GM12878 (cell line): ENCODE results near the gene EEFSEC. TPM values are rescaled to one million over a fixed set of nuclear protein-coding genes. Genes with fewer than 3 reads are reported as not detected.

Experiments used
- ATAC-seq: fragments of 200-7000 bp; cut with Tn5 transposase; 3 replicates; pipeline ENCODE4 v1.9.1; 2020; ENCODE audit warnings: mild to moderate bottlenecking, moderate library complexity
- BruUV-seq: library from RNA; stranded (reverse); fragments of 400-500 nt; replicated peaks from 2 replicates; lab custom pipeline; 2021; lab: Mats Ljungman, UMichigan
- CTCF ChIA-PET: fragments of 300-600 bp; sonication (Branson Sonifier 250); formaldehyde crosslinking; extraction: SDS; loops from one replicate; lab custom pipeline; 2021; ENCODE audit warnings: inconsistent platforms; lab: Yijun Ruan, JAX
- POLR2A ChIA-PET: fragments of 350-600 bp; formaldehyde crosslinking; extraction: SDS; loops from one replicate; lab custom pipeline; 2021; ENCODE audit warnings: inconsistent platforms; lab: Charles Lee
- RAD21 ChIA-PET: fragments of 300-600 bp; sonication (Branson Sonifier 250); formaldehyde crosslinking; loops from one replicate; lab custom pipeline; 2023; ENCODE audit warnings: antibody characterized with exemption; ENCODE audit not compliant: unreplicated experiment; lab: Charles Lee
- SMC1A ChIA-PET: fragments of 300-600 bp; sonication (Branson Sonifier 250); formaldehyde crosslinking; loops from one replicate; lab custom pipeline; 2023; ENCODE audit not compliant: unreplicated experiment, uncharacterized antibody; lab: Charles Lee
- DNase-seq: peaks from one replicate; pipeline ENCODE4 v3.0.0-alpha.2; 2011; ENCODE audit warnings: low read depth, low spot score
- FAIRE-seq: peaks from 3 replicates; lab custom pipeline; 2011; peaks lifted over from hg19 to GRCh38; lab: Jason Lieb, UNC
- H2AFZ ChIP-seq: 2 replicates; pipeline ENCODE4 v1.6.0; 2011; ENCODE audit warnings: low read depth, low read length, control low read depth; ENCODE audit not compliant: control insufficient read depth
- H3K27ac ChIP-seq: 2 replicates; pipeline ENCODE4 v1.5.1; 2011; ENCODE audit warnings: control low read depth; ENCODE audit not compliant: control insufficient read depth, insufficient read depth
- H3K27me3 ChIP-seq, 2 experiments: replicated peaks in 1 of 2; 2 replicates each; pipeline versions ENCODE4 v1.6.0 to v1.6.1; 2011; ENCODE audit warnings: low read length in 1 of 2; ENCODE audit not compliant: control insufficient read depth in 2 of 2, insufficient read depth in 2 of 2
- H3K36me3 ChIP-seq, 2 experiments: 2 replicates each; pipeline ENCODE4 v1.5.1; 2011; ENCODE audit warnings: low read length in 1 of 2; ENCODE audit not compliant: control insufficient read depth in 2 of 2, insufficient read depth in 2 of 2
- H3K4me1 ChIP-seq: 2 replicates; pipeline ENCODE4 v1.6.1; 2011; ENCODE audit warnings: mild to moderate bottlenecking, low read length, moderate library complexity, mixed read lengths; ENCODE audit not compliant: control insufficient read depth, insufficient read depth
- H3K4me2 ChIP-seq: 2 replicates; pipeline ENCODE4 v1.6.0; 2011; ENCODE audit warnings: control low read depth; ENCODE audit not compliant: control insufficient read depth, insufficient read depth
- H3K4me3 ChIP-seq: fragments of 200-600 bp; sonication (generic); 2 replicates; pipeline ENCODE4 v1.5.1; 2016
- H3K79me2 ChIP-seq: 2 replicates; pipeline ENCODE4 v1.6.0; 2011; ENCODE audit warnings: low read length; ENCODE audit not compliant: control insufficient read depth, insufficient read depth
- H3K9ac ChIP-seq: 2 replicates; pipeline ENCODE4 v1.8.0; 2011; ENCODE audit warnings: low read length, control low read depth, mixed read lengths; ENCODE audit not compliant: control insufficient read depth, insufficient read depth
- H3K9me3 ChIP-seq: replicated peaks from 3 replicates; pipeline ENCODE4 v1.5.1; 2011; ENCODE audit warnings: mild to moderate bottlenecking, low read length; ENCODE audit not compliant: control insufficient read depth, insufficient read depth
- H4K20me1 ChIP-seq: 2 replicates; pipeline ENCODE4 v1.6.0; 2011; ENCODE audit not compliant: control insufficient read depth, insufficient read depth
- BCL11A ChIP-seq: IDR thresholded peaks from 2 replicates; pipeline ENCODE4 v1.6.1; 2011; ENCODE audit warnings: low read depth, low read length
- CREM ChIP-seq: IDR thresholded peaks from 2 replicates; pipeline ENCODE4 v1.6.1; 2014; ENCODE audit warnings: antibody characterized with exemption, low read depth
- DPF2 ChIP-seq: fragments of 450-650 bp; IDR thresholded peaks from 2 replicates; pipeline ENCODE4 v1.6.1; 2017; ENCODE audit warnings: mild to moderate bottlenecking
- EED ChIP-seq: sonication (generic); IDR thresholded peaks from 2 replicates; pipeline ENCODE4 v1.6.1; 2016; ENCODE audit warnings: antibody characterized with exemption, low read depth
- EP300 ChIP-seq, 2 experiments: fragments of 150-350 bp in 1 of 2; IDR thresholded peaks; 2 replicates each; pipeline ENCODE4 v1.6.1; 2011 to 2012; ENCODE audit warnings: low read depth in 2 of 2, low read length in 2 of 2, borderline replicate concordance in 1 of 2, improper control_type of control experiment in 1 of 2, inconsistent platforms in 1 of 2; ENCODE audit not compliant: control insufficient read depth in 1 of 2
- HDGF ChIP-seq: fragments of 450-650 bp; IDR thresholded peaks from 2 replicates; pipeline ENCODE4 v1.6.1; 2016; ENCODE audit warnings: antibody characterized with exemption
- NFYB ChIP-seq: IDR thresholded peaks from 2 replicates; pipeline ENCODE4 v1.6.1; 2011; ENCODE audit warnings: low read depth, mild to moderate bottlenecking, low read length, improper control_type of control experiment, moderate library complexity; ENCODE audit not compliant: insufficient read depth
- RAD51 ChIP-seq: fragments of 450-650 bp; IDR thresholded peaks from 2 replicates; pipeline ENCODE4 v1.6.1; 2016; ENCODE audit warnings: moderate library complexity, mild to moderate bottlenecking, inconsistent platforms
- SIX5 ChIP-seq: IDR thresholded peaks from 2 replicates; pipeline ENCODE4 v1.6.1; 2011; ENCODE audit warnings: mild to moderate bottlenecking, low read depth, low read length, moderate library complexity; ENCODE audit not compliant: severe bottlenecking
- SMAD5 ChIP-seq: IDR thresholded peaks from 2 replicates; pipeline ENCODE4 v1.6.1; 2016; ENCODE audit warnings: antibody characterized with exemption, low read depth
- SREBF2 ChIP-seq: IDR thresholded peaks from 2 replicates; pipeline ENCODE4 v1.6.1; 2012; ENCODE audit warnings: mild to moderate bottlenecking, low read length
- TCF12 ChIP-seq: IDR thresholded peaks from 2 replicates; pipeline ENCODE4 v1.6.1; 2011; ENCODE audit warnings: low read depth, mild to moderate bottlenecking, low read length
- ZSCAN29 ChIP-seq: fragments of 450-650 bp; IDR thresholded peaks from 2 replicates; pipeline ENCODE4 v1.6.1; 2017; ENCODE audit warnings: mild to moderate bottlenecking, moderate library complexity
- WGBS: methylation state at CpG from one replicate; pipeline ENCODE4 v1.1.6; 2016; ENCODE audit warnings: low lambda C conversion rate; ENCODE audit not compliant: insufficient replicate concordance, insufficient coverage; ENCODE audit errors: missing lambda C conversion rate; 5-methylcytosine and 5-hydroxymethylcytosine counted together
- in situ Hi-C: fragments of 300-500 bp; cut with MboI; formaldehyde crosslinking; loops from 9 replicates; pipeline ENCODE4 v1.14.3; 2018; ENCODE audit warnings: mixed read lengths
- intact Hi-C: fragments of 100-400 bp; cut with micrococcal nuclease; formaldehyde crosslinking; loops from one replicate; pipeline ENCODE4 v1.14.2; 2022; ENCODE audit not compliant: unreplicated experiment
- polyA plus RNA-seq, 11 experiments: library from polyadenylated mRNA; depleted of rRNA in 4 of 11; unstranded in 6 of 11; stranded (reverse) in 5 of 11; fragments of >200 nt; fragmentation: Nextera tagmentation in 4 of 11; fragmentation: Illumina TruSeq in 1 of 11; extraction: Ambion mirVana in 4 of 11; extraction: Trizol in 1 of 11; gene quantifications; 1 replicate in 1 of 11; 2 replicates in 10 of 11; pipeline versions ENCODE4 v1.2.1 to v1.2.3, GENCODE V29; 2011 to 2016; ENCODE audit warnings: inconsistent platforms in 2 of 11, missing spikeins in 2 of 11, low read depth in 1 of 11
- total RNA-seq, 4 experiments: library from RNA; depleted of rRNA in 3 of 4; stranded (reverse); fragments of >200 nt in 3 of 4; fragmentation: Illumina TruSeq in 1 of 4; extraction: Trizol in 1 of 4; gene quantifications; 2 replicates each; pipeline versions ENCODE4 v1.2.1 to v1.2.3, GENCODE V29; 2013 to 2021
- TF ChIP-seq, protein P1 (sequence below): fragments of 450-650 bp; IDR thresholded peaks from 2 replicates; pipeline ENCODE4 v1.6.1; 2017; ENCODE audit warnings: mild to moderate bottlenecking, low read depth, inconsistent platforms; ENCODE audit not compliant: poor library complexity, severe bottlenecking
- TF ChIP-seq, protein P2 (sequence below): IDR thresholded peaks from 2 replicates; pipeline ENCODE4 v1.6.1; 2011; ENCODE audit warnings: mild to moderate bottlenecking, low read depth, low read length, moderate library complexity; ENCODE audit not compliant: insufficient replicate concordance
- TF ChIP-seq, protein P3 (sequence below): fragments of 450-650 bp; IDR thresholded peaks from 2 replicates; pipeline ENCODE4 v1.6.1; 2017; ENCODE audit warnings: mild to moderate bottlenecking, moderate library complexity

EEFSEC gene
- total and polyA plus RNA-seq, 10 of the 15 experiments (the other 5 are each of a cell fraction or from before 2014, with no cell fraction given) = 0.29 to 29.1 (median 16.1) TPM

DNA sequence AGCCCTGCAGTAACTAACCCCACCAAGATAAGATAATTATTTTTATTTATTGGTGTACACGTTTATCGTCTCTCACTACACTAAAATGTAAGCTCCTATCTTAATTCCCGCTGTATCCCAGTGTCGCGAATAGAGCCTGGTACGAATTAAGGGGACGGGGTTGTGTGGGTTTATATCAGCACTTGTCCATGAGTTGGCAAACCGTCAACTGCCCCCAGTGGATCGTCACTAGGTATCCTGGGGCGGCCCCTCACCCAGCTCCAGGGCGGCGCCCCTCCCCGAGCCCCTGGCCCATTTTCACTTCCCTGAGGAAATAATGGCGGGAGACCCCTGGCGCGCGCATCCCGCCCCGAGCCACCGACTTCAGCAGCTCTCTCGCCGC lies 30.1 kb upstream of the EEFSEC start:
- Histone ChIP-seq H3K4me1 (peaks cover 6% of the 10 kb centered on the region), H3K36me3 (peaks cover 0 to 2% of the 10 kb centered on the region in 2 experiments; a peak in 1 of 4 replicates), H3K9ac (peak overlapping the region; percentile 59), H3K4me2 (peak overlapping the region; percentile 93), H4K20me1 (no peaks in the 10 kb centered on the region), H3K4me3 (peak overlapping the region; percentile 91), H2AFZ (peak overlapping the region; percentile 50; the same call in 1 of the 2 replicates), H3K27ac (peak overlapping the region; percentile 10), H3K79me2 (peaks cover 20% of the 10 kb centered on the region), H3K27me3 (no peaks in the 10 kb centered on the region), H3K9me3 (no peaks in the 10 kb centered on the region)
- FAIRE-seq (no peak), ATAC-seq (peak; percentile 5), DNase-seq (no peak)
- in situ Hi-C loops = no loop called here
- BruUV-seq = no TSS peak
- ChIA-PET RAD21 (interaction anchor here (1.2 to 2.4 kb wide), 5 partner anchors 9 to 495 kb away, joined by 4 to 10 read pairs (median 4); partner anchors contain the start of gene EEFSEC), SMC1A (interaction anchor here (0.8 to 1.7 kb wide), 11 partner anchors 9 to 65 kb away, joined by 3 to 8 read pairs (median 4); partner anchors contain the start of gene EEFSEC), POLR2A (interaction anchor here (0.6 to 2.1 kb wide), 5 partner anchors 8 to 237 kb away, joined by 3 to 8 read pairs (median 3); partner anchors contain the start of gene EEFSEC), CTCF (interaction anchor here (0.7 to 3.6 kb wide), 10 partner anchors 8 to 495 kb away, joined by 3 to 31 read pairs (median 4); partner anchors contain the start of gene EEFSEC)
- intact Hi-C loops = loop anchor here (1.0 kb wide), 1 partner anchor 30 kb away; the partner anchor contains the start of gene EEFSEC
- WGBS = 1% methylated on average over 22 of the region's 22 CpGs
- TF ChIP-seq BCL11A = no peak
- no peak for TF ChIP-seq ZSCAN29
- TF ChIP-seq NFYB = no peak
- no peak for TF ChIP-seq HDGF
- no peak for TF ChIP-seq SIX5
- TF ChIP-seq, protein P1, sequence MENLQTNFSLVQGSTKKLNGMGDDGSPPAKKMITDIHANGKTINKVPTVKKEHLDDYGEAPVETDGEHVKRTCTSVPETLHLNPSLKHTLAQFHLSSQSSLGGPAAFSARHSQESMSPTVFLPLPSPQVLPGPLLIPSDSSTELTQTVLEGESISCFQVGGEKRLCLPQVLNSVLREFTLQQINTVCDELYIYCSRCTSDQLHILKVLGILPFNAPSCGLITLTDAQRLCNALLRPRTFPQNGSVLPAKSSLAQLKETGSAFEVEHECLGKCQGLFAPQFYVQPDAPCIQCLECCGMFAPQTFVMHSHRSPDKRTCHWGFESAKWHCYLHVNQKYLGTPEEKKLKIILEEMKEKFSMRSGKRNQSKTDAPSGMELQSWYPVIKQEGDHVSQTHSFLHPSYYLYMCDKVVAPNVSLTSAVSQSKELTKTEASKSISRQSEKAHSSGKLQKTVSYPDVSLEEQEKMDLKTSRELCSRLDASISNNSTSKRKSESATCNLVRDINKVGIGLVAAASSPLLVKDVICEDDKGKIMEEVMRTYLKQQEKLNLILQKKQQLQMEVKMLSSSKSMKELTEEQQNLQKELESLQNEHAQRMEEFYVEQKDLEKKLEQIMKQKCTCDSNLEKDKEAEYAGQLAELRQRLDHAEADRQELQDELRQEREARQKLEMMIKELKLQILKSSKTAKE = no peak
- no peak for TF ChIP-seq EP300 (IDR thresholded peaks at IDR 0.05; ENCODE audit: borderline replicate concordance in 1 of 2, control insufficient read depth in 1 of 2, low read depth in 2 of 2, low read length in 2 of 2)
- TF ChIP-seq CREM = no peak
- no peak for TF ChIP-seq RAD51
- no peak for TF ChIP-seq DPF2
- no peak for TF ChIP-seq SMAD5
- no peak for TF ChIP-seq EED
- no peak for TF ChIP-seq SREBF2
- TF ChIP-seq, protein P2, sequence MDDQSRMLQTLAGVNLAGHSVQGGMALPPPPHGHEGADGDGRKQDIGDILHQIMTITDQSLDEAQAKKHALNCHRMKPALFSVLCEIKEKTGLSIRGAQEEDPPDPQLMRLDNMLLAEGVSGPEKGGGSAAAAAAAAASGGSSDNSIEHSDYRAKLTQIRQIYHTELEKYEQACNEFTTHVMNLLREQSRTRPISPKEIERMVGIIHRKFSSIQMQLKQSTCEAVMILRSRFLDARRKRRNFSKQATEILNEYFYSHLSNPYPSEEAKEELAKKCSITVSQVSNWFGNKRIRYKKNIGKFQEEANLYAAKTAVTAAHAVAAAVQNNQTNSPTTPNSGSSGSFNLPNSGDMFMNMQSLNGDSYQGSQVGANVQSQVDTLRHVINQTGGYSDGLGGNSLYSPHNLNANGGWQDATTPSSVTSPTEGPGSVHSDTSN = no peak
- TF ChIP-seq, protein P3, sequence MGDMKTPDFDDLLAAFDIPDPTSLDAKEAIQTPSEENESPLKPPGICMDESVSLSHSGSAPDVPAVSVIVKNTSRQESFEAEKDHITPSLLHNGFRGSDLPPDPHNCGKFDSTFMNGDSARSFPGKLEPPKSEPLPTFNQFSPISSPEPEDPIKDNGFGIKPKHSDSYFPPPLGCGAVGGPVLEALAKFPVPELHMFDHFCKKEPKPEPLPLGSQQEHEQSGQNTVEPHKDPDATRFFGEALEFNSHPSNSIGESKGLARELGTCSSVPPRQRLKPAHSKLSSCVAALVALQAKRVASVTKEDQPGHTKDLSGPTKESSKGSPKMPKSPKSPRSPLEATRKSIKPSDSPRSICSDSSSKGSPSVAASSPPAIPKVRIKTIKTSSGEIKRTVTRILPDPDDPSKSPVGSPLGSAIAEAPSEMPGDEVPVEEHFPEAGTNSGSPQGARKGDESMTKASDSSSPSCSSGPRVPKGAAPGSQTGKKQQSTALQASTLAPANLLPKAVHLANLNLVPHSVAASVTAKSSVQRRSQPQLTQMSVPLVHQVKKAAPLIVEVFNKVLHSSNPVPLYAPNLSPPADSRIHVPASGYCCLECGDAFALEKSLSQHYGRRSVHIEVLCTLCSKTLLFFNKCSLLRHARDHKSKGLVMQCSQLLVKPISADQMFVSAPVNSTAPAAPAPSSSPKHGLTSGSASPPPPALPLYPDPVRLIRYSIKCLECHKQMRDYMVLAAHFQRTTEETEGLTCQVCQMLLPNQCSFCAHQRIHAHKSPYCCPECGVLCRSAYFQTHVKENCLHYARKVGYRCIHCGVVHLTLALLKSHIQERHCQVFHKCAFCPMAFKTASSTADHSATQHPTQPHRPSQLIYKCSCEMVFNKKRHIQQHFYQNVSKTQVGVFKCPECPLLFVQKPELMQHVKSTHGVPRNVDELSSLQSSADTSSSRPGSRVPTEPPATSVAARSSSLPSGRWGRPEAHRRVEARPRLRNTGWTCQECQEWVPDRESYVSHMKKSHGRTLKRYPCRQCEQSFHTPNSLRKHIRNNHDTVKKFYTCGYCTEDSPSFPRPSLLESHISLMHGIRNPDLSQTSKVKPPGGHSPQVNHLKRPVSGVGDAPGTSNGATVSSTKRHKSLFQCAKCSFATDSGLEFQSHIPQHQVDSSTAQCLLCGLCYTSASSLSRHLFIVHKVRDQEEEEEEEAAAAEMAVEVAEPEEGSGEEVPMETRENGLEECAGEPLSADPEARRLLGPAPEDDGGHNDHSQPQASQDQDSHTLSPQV = no peak
- TF ChIP-seq TCF12 = no peak
